IPS-20b (cell line): ENCODE measurements around the gene PICALM.

Experiments
- H3K27ac ChIP-seq: one replicate; pipeline ENCODE4 v1.5.1; 2013; ENCODE audit warnings: low read length
- H3K27me3 ChIP-seq: 2 replicates; pipeline ENCODE4 v1.6.1; 2013; ENCODE audit warnings: mild to moderate bottlenecking, low read length, inconsistent platforms; ENCODE audit not compliant: insufficient read depth
- H3K36me3 ChIP-seq: 2 replicates; pipeline ENCODE4 v1.6.1; 2013; ENCODE audit warnings: low read depth, mild to moderate bottlenecking, inconsistent platforms, low read length, moderate library complexity; ENCODE audit not compliant: insufficient read depth
- H3K4me1 ChIP-seq: 2 replicates; pipeline ENCODE4 v1.6.1; 2013; ENCODE audit warnings: mild to moderate bottlenecking, control low read depth, inconsistent platforms, low read length, moderate library complexity; ENCODE audit not compliant: insufficient read depth
- H3K4me3 ChIP-seq: 2 replicates; pipeline ENCODE4 v1.5.1; 2013; ENCODE audit warnings: mild to moderate bottlenecking, low read length, inconsistent platforms
- H3K9ac ChIP-seq: 2 replicates; pipeline ENCODE4 v1.6.1; 2013; ENCODE audit warnings: low read depth, mild to moderate bottlenecking, inconsistent platforms, low read length, moderate library complexity
- H3K9me3 ChIP-seq: 2 replicates; pipeline ENCODE4 v1.6.1; 2013; ENCODE audit warnings: mild to moderate bottlenecking, low read depth, low read length, inconsistent platforms; ENCODE audit not compliant: insufficient read depth

The PICALM gene

GRCh38 chr11:86011175-86011574 is 57.7 kb downstream of the PICALM start:
- Histone ChIP-seq H3K36me3 (peaks cover 70% of the 10 kb centered on the region), H3K27me3 (no peaks in the 10 kb centered on the region), H3K4me1 (no peaks in the 10 kb centered on the region), H3K9ac (no peak overlapping the region), H3K9me3 (no peaks in the 10 kb centered on the region), H3K27ac (no peak overlapping the region), H3K4me3 (no peak overlapping the region)

- Histone ChIP-seq H3K27ac (no peak overlapping the region), H3K4me1 (no peaks in the 10 kb centered on the region), H3K4me3 (no peak overlapping the region), H3K27me3 (no peaks in the 10 kb centered on the region), H3K36me3 (peaks cover 93% of the 10 kb centered on the region), H3K9ac (no peak overlapping the region), H3K9me3 (no peaks in the 10 kb centered on the region)
Observed at GRCh38 chr11:86003654-86004053, 65.2 kb downstream of the PICALM start.

- peaks cover 91% of the 10 kb centered on the region for H3K36me3 ChIP-seq
- H3K4me3 ChIP-seq = no peak overlapping the region
- no peaks in the 10 kb centered on the region for H3K27me3 ChIP-seq
- no peaks in the 10 kb centered on the region for H3K9me3 ChIP-seq
- H3K4me1 ChIP-seq = no peaks in the 10 kb centered on the region
- no peak overlapping the region for H3K9ac ChIP-seq
- H3K27ac ChIP-seq = no peak overlapping the region
Observed at GRCh38 chr11:86002431-86002830, 66.5 kb downstream of the PICALM start.

GRCh38 chr11:85991508-85991907 is 77.4 kb downstream of the PICALM start:
- Histone ChIP-seq H3K27ac (no peak overlapping the region), H3K27me3 (no peaks in the 10 kb centered on the region), H3K36me3 (peaks cover 49% of the 10 kb centered on the region)

GRCh38 chr11:85989746-85990145 is 79.1 kb downstream of the PICALM start:
- H3K9me3 ChIP-seq = no peaks in the 10 kb centered on the region
- no peak overlapping the region for H3K4me3 ChIP-seq
- no peak overlapping the region for H3K9ac ChIP-seq
- no peaks in the 10 kb centered on the region for H3K4me1 ChIP-seq
- no peaks in the 10 kb centered on the region for H3K27me3 ChIP-seq
- peaks cover 46% of the 10 kb centered on the region for H3K36me3 ChIP-seq
- H3K27ac ChIP-seq = no peak overlapping the region

More at GRCh38 chr11:85991508-85991907, 77.4 kb downstream of the PICALM start:
- no peak overlapping the region for H3K4me3 ChIP-seq
- H3K9ac ChIP-seq = no peak overlapping the region
- H3K4me1 ChIP-seq = no peaks in the 10 kb centered on the region
- no peaks in the 10 kb centered on the region for H3K9me3 ChIP-seq

- H3K4me3 ChIP-seq = no peak overlapping the region
- H3K4me1 ChIP-seq = no peaks in the 10 kb centered on the region
- no peak overlapping the region for H3K9ac ChIP-seq
- H3K27ac ChIP-seq = no peak overlapping the region
- H3K27me3 ChIP-seq = no peaks in the 10 kb centered on the region
- H3K9me3 ChIP-seq = no peaks in the 10 kb centered on the region
- H3K36me3 ChIP-seq = peaks cover 39% of the 10 kb centered on the region
Observed at GRCh38 chr11:85988780-85989179, 80.1 kb downstream of the PICALM start.

GRCh38 chr11:85977751-85978160 is 91.1 kb downstream of the PICALM start:
- no peak overlapping the region for H3K9ac ChIP-seq
- no peaks in the 10 kb centered on the region for H3K9me3 ChIP-seq
- H3K4me3 ChIP-seq = no peak overlapping the region
- peaks cover 64% of the 10 kb centered on the region for H3K36me3 ChIP-seq
- no peak overlapping the region for H3K27ac ChIP-seq
- no peaks in the 10 kb centered on the region for H3K27me3 ChIP-seq
- H3K4me1 ChIP-seq = no peaks in the 10 kb centered on the region

GRCh38 chr11:85976525-85976924 is 92.4 kb downstream of the PICALM start:
- H3K4me3 ChIP-seq = no peak overlapping the region
- H3K27me3 ChIP-seq = no peaks in the 10 kb centered on the region
- H3K36me3 ChIP-seq = peaks cover 65% of the 10 kb centered on the region
- H3K27ac ChIP-seq = no peak overlapping the region
- H3K9ac ChIP-seq = no peak overlapping the region
- H3K4me1 ChIP-seq = no peaks in the 10 kb centered on the region
- H3K9me3 ChIP-seq = no peaks in the 10 kb centered on the region

GRCh38 chr11:85974122-85974521 is 94.8 kb downstream of the PICALM start:
- no peak overlapping the region for H3K4me3 ChIP-seq
- H3K4me1 ChIP-seq = no peaks in the 10 kb centered on the region
- no peak overlapping the region for H3K27ac ChIP-seq
- H3K27me3 ChIP-seq = no peaks in the 10 kb centered on the region
- H3K9ac ChIP-seq = no peak overlapping the region
- H3K9me3 ChIP-seq = no peaks in the 10 kb centered on the region
- H3K36me3 ChIP-seq = peaks cover 58% of the 10 kb centered on the region

GRCh38 chr11:85970593-85970992 is 98.3 kb downstream of the PICALM start:
- Histone ChIP-seq H3K4me3 (no peak overlapping the region), H3K36me3 (peaks cover 47% of the 10 kb centered on the region)

GRCh38 chr11:85967457-85967856 is 101.4 kb downstream of the PICALM start:
- peaks cover 42% of the 10 kb centered on the region for H3K36me3 ChIP-seq

More at GRCh38 chr11:85970593-85970992, 98.3 kb downstream of the PICALM start:
- Histone ChIP-seq H3K4me1 (no peaks in the 10 kb centered on the region), H3K27me3 (no peaks in the 10 kb centered on the region), H3K27ac (no peak overlapping the region), H3K9ac (no peak overlapping the region), H3K9me3 (no peaks in the 10 kb centered on the region)

GRCh38 chr11:85965202-85965601 is 103.7 kb downstream of the PICALM start:
- Histone ChIP-seq H3K27me3 (no peaks in the 10 kb centered on the region), H3K9me3 (no peaks in the 10 kb centered on the region), H3K9ac (no peak overlapping the region), H3K4me1 (peaks cover 4% of the 10 kb centered on the region; the same call in 1 of the 2 replicates), H3K27ac (no peak overlapping the region), H3K4me3 (no peak overlapping the region), H3K36me3 (peaks cover 45% of the 10 kb centered on the region)

More at GRCh38 chr11:85967457-85967856, 101.4 kb downstream of the PICALM start:
- Histone ChIP-seq H3K4me3 (no peak overlapping the region), H3K9ac (no peak overlapping the region), H3K9me3 (no peaks in the 10 kb centered on the region), H3K27me3 (no peaks in the 10 kb centered on the region), H3K4me1 (peaks cover 4% of the 10 kb centered on the region; the same call in 1 of the 2 replicates), H3K27ac (no peak overlapping the region)
